Stimulated activated CD4-positive, alpha-beta T cell treated with anti-CD3 and anti-CD28 coated beads, Interleukin-4, amount 100 ng/mL, for 4 hours (primary cell): ENCODE data around the gene ADARB2.

Experiments
- DNase-seq, 2 experiments: peaks; one replicate each; pipeline ENCODE4 v3.0.0-alpha.2; 2020

Gene ADARB2

DNA sequence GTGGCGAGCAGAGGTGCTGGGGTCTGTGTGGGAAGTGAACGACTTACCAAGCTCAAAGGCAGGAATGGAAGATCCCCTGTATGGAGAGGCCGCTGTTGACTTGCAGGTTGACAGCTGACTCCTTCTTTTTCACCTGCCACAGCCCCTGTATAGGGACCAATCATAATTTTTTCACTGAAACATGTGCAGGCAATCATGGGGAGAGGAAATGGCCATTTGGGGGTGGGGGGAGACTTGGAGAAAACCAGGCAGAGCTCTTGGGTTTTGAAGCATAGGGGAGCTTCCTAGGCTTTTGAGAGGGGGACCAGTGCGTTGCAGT lies 579.8 kb downstream of the ADARB2 start:
- DNase-seq = no peak

DNA sequence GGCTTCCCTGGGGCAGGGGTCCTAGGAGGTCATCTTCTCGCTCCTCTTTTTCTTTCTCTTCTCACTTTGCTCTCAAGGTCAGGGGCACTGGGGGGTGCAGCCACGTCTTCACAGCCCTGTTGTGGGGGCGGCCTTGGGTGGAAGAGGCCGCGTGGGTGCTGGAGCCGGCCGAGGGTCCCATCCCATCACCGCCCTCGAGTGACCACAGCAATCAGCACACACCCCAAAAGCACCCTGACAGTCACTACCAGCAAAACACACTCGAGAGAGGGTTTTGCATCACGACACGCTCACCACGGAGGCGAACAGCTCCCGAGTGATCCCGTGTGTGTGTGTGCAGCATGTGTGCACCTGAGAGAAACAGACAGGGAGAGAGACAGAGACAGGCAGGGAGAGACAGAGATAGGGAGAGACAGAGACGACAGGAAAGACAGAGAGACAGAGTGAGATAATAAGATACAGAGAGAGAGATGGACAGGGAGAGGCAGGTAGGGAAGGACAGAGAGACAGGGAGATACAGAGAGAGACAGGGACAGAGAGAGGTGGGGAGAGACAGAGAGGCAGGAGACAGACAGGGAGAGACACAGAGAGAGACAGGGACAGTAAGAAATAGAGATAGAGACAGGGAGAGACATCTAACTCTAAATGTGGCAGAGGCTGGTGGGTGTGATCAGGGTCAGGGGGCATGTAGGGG lies 580.3 kb downstream of the ADARB2 start:
- DNase-seq = no peak

- no peak for DNase-seq
Measured at GRCh38 chr10:1156616-1156886, 580.8 kb downstream of the ADARB2 start.

- DNase-seq = no peak
Measured at GRCh38 chr10:1155791-1156615, 581.3 kb downstream of the ADARB2 start.

- DNase-seq = no peak
Measured at GRCh38 chr10:1154531-1155295, 582.6 kb downstream of the ADARB2 start.

GRCh38 chr10:1153805-1154351 lies 583.4 kb downstream of the ADARB2 start:
- no peak for DNase-seq

DNA sequence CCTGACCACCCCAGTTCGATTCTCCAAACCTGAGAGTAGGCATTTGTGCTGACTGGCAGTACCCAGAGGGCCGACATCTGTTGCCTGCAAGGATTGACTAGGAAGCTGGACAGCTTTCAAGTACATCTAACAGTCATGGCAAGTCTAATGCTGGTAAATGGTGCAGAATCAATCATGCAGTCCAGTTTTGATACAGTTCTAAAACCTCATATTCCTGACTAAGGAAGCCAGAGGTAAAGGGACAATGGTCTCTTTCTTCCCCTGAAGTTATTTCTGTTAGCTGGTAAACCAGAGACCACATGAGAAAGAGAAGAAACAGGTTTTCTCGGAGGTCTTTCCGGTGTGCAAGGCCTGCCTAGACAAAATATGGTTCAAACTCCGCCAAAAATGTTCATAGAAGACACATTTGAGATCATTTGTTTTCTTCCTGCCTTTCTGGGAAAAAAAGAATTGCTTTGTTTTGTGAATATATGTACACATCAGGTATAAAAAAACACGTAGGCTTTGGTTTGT lies 584.0 kb downstream of the ADARB2 start:
- no peak for DNase-seq

GRCh38 chr10:1152386-1153250 lies 584.7 kb downstream of the ADARB2 start:
- DNase-seq = no peak

- DNase-seq = no peak
Measured at GRCh38 chr10:1151076-1152033, 586.0 kb downstream of the ADARB2 start.

DNA sequence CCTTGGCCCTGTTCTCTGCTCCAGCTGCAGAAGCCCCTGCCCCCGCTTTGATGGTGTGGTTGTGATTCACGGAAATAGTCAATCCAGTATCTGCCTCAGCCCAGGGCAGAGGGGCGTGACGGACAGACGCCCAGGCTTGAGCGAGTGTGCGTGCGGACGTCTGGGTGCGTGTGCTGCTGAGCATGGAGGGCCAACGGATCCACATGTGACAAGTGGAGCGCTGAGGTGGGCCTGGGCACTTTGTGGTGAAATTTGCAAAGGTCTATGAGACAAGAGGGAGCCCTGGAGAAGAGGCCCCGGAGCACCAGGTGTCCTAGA lies 586.7 kb downstream of the ADARB2 start:
- DNase-seq = no peak

DNA sequence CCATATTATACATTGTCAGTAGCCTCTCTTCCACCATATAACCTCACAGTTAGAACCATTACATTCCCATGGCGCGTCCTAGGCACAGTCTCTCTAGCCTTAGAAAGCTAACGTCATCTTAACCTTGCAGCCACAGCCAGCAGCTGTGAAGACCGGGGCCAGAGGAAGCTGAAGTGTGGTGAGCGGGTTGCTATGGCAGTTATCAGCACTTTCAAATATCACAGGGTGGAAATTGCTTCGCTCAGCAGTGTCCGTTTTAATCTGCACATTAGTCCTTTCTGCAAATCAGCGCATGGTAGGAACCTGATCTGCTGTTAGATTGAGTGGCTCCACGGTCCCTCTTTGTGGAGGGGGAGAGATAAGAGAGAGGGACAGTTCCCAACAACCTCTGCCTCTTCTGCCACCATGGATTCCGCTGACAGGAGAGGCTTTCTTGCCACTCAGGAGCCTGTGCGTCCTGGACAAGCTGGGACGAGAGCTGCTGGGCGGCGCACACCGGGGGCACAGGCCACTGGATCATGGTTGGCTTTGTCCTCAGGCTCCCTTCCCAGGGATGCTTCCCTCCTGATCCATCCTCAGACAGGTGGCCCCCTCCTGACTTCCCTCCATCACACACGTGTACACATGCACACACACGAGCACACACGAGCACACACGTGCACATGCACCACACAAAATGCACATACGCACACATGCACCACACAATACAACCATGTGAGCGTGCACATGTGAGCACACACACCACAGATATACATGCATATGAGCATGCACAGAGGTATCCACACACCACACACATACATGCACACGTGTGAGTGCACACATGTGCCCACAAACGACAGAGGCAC lies 587.3 kb downstream of the ADARB2 start:
- DNase-seq = no peak

GRCh38 chr10:1148855-1149605 lies 588.3 kb downstream of the ADARB2 start:
- DNase-seq = no peak

GRCh38 chr10:1147810-1148209 lies 589.5 kb downstream of the ADARB2 start:
- DNase-seq = no peak

DNA sequence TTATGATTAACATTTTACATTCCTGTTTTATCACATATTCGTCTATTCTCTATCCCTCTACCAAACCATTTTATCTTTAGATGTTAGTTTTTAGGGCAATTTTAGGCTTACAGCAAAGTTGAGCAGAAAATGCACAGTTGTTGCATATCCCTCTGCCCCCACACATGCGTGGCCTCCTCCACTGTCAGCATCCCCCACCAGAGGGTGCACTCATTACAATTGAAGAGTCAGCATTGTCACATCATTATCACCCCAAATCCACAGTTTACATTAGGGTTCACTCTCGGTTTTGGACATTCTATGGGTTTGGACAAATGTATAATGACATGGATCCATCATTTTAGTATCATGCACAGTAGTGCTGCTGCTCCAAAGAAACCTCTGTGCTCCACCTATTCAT lies 594.7 kb downstream of the ADARB2 start:
- DNase-seq = no peak

DNA sequence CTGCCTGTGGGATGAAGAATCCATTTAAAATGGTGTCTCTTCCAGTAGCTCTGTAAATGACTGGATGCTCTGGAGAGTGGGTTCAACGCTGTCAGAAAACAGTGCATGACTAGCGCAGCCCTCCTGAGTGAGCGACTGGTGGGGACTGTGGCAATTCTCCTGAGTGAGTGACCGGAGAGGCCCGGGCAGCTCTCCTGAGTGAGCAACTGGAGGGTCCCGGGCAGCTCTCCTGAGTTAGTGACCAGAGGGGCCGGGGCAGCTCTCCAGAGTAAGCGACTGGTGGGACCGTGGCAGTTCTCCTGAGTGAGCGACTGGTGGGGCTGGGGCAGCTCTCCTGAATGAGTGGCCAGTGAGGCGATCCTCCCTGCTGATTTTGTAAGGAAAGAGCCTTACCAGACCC lies 595.6 kb downstream of the ADARB2 start:
- no peak for DNase-seq

GRCh38 chr10:1141261-1141660 lies 596.1 kb downstream of the ADARB2 start:
- no peak for DNase-seq

- no peak for DNase-seq
Measured at GRCh38 chr10:1138529-1138928, 598.8 kb downstream of the ADARB2 start.

DNA sequence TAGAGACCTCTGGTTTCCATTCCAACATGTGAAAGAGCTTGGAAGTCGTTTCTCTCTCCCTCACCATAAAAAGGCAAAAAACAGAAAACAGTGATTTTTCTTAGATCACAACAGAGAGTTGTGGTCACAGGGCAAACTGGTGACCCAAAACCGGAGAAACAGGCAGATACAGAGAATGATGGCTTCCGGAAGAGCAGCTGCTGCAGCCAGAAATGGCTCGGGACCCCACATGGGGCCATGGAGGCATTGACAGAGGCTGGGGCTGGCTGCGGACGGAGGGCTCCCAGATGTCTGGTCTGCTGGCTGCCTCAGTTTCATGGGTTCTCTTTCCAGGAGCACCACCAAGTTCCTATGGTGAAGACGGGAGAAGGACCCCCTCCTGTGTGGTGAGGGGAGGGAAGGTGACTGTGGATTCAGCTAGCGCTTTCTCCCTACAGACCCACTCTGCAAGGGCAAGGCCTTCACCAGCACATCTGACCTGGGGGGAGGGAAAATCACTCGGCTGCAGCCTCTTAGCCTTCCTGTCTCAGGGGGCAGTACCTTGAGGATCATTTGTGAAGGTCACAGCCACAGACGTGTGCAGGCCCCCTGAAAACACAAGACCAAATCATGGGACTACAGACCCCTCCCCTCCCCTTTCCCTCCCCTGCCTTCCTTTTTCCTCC lies 599.7 kb downstream of the ADARB2 start:
- no peak for DNase-seq

DNA sequence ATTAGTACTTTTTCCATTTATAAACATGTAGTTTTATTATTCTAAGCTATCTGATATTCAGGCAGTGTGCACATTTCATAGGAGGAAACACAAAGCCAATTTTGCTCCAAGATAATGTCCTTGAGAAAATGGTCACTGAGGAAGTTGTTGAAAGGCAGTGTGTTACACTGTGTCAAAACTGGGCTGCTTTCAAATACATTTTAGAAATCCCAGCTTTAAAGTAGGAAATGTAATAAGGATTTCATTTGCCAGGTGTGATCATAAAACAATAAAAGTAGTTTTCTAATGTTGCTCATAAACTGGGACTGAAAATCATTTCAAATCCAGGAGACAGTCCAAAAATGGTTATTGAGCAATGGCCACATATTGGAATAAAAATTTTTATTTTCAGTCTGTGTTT lies 601.1 kb downstream of the ADARB2 start:
- DNase-seq = no peak
